GM10266 (cell line): ENCODE results near the gene SNRK.

Source experiments
- DNase-seq: peaks from one replicate; pipeline ENCODE4 v3.0.0; 2012; ENCODE audit errors: extremely low spot score
- TF ChIP-seq, protein P1 (sequence below): IDR thresholded peaks from 2 replicates; pipeline ENCODE4 v1.5.1; 2012; ENCODE audit warnings: mild to moderate bottlenecking, low read depth; ENCODE audit not compliant: control insufficient read depth, insufficient read depth; ENCODE audit errors: missing control alignments

SNRK gene

DNA sequence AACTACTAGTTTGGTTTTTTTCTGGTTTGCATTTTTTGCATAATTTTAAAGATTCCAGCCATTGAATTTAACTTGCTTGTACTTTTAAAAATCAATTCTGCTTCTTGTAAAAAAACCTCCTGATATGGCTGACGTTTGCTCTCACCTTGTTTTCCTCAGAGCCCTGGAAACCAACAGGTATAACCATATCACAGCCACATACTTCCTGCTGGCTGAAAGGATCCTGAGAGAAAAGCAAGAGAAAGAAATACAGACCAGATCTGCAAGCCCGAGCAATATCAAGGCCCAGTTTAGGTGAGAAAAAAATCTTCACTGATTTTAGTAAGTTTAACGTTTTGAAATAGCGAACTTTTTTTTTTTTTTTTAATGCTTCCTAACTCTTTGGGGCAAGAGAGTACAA is 56.8 kb downstream of the SNRK start:
- TF ChIP-seq, protein P1, sequence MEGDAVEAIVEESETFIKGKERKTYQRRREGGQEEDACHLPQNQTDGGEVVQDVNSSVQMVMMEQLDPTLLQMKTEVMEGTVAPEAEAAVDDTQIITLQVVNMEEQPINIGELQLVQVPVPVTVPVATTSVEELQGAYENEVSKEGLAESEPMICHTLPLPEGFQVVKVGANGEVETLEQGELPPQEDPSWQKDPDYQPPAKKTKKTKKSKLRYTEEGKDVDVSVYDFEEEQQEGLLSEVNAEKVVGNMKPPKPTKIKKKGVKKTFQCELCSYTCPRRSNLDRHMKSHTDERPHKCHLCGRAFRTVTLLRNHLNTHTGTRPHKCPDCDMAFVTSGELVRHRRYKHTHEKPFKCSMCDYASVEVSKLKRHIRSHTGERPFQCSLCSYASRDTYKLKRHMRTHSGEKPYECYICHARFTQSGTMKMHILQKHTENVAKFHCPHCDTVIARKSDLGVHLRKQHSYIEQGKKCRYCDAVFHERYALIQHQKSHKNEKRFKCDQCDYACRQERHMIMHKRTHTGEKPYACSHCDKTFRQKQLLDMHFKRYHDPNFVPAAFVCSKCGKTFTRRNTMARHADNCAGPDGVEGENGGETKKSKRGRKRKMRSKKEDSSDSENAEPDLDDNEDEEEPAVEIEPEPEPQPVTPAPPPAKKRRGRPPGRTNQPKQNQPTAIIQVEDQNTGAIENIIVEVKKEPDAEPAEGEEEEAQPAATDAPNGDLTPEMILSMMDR: no peak
- DNase-seq: no peak

DNA sequence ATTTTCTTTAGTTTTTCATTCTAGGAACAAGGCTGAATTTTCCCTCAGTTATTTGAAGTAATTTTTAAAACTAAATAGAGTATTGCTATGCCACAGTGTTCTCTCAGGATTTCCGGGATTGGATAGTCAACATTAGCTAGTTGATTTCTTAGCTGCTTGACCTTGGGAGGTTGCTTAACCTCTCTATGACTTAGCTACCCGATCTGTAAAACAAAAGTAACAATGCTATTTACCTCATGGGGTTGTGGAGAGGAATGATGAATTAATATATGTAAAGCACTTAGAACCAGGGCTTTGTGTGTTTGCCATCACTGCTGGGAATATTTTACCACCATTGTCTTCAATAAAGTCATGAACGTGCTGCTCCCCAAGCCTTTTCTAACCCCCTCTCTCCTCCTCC is 57.5 kb downstream of the SNRK start:
- TF ChIP-seq, protein P1: no peak
- no peak for DNase-seq

DNA sequence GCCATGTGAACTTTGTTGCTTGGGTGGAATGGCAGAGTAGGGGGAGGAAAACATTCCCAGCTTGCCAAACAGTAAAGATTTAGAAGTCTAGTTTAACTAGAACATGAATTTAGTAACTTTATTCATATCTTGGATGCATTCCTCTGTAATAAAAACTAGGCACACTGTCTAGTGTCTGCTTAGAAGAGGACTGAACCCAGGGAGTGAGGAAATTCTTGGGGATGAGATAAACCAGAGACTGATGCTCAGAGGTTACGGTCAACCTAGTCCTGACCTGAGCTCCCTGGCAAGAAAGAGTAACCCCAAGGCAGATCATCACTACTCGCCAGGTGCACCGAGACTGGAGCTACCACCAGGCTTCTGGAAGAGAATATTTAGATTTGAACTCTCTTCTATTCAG is 58.2 kb downstream of the SNRK start:
- no peak for DNase-seq
- TF ChIP-seq, protein P1: no peak

DNA sequence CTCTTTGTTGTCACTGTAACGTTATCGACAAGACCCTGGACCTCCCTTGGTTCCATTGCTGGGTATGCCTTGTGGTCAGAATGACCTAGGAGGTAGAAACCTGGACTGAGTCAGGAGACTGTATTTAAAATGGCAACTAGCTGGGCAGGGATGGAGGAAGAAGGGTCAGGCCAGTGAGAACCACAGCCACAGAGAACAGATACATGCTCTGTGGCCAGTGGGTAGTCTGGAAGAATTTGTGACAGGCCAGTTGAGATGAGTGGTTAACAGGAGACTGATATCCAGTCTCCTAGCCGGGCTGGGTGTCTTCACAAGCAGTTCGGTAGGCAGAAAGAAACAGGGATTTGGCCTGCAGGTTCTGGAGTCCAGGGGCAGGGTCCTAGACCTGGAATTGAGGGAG is 58.9 kb downstream of the SNRK start:
- no peak for DNase-seq
- TF ChIP-seq, protein P1: no peak

DNA sequence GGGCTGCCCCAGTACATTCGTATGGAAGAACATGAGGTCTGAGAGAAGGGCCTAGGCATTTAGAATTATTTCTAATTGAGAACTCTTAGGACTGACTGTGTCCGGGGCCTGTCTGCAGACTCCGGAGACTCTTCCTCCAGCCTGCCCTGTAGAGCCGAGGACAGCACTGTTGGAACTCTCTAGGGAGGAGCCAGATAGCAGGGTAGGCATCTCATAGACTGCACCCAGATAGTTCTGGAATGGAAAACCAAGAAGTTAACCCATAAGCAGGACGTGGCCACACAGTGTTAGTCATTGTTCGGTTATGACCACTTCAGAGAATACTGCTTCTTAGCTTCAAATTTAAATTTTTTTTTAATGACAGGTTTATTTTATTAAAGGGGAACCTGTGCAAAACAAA is 59.5 kb downstream of the SNRK start:
- TF ChIP-seq, protein P1: no peak
- no peak for DNase-seq

DNA sequence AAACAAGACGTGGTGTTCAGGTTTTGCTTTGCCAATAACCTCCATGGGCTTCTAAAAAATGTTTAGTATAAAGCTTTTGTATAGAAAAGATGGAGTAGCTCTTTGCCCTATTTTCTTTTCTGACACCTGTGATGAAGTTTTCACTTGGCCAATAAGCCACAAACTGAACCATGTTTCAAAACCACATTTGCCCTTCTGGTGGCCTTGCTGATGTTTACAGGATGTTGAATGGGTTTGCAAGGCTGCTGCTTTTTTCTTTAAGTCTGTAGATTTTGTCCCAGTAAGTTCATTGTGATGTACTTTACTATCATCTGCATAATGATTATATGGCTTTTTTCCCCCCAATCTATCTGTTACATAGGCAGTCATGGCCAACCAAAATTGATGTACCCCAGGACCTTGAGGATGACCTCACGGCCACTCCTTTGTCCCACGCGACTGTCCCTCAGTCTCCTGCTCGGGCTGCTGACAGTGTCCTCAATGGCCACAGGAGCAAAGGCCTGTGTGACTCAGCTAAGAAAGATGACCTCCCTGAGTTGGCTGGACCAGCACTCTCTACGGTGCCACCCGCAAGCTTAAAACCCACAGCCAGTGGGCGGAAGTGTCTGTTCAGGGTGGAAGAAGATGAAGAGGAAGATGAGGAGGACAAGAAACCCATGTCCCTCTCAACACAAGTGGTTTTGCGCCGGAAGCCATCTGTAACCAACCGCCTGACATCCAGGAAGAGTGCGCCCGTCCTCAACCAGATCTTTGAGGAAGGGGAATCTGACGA is 60.8 kb downstream of the SNRK start:
- TF ChIP-seq, protein P1: no peak
- no peak for DNase-seq

DNA sequence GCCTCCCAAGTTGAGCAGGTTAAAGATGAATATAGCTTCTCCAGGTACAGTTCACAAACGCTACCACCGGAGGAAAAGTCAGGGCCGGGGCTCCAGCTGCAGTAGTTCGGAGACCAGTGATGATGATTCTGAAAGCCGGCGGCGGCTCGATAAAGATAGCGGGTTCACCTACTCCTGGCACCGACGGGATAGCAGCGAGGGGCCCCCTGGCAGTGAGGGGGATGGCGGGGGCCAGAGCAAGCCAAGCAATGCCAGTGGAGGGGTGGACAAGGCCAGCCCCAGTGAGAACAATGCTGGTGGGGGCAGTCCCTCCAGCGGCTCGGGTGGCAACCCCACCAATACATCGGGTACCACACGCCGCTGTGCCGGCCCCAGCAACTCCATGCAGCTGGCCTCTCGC is 61.4 kb downstream of the SNRK start:
- no peak for DNase-seq
- TF ChIP-seq, protein P1: no peak
